ENCODE data around the gene CEP295NL. TPM values are rescaled to one million over a fixed set of nuclear protein-coding genes. Genes with fewer than 3 reads are reported as not detected.
"Not testable (repeated sequence)": the region's sequence is repeated elsewhere in the genome, so short reads cannot be mapped to it uniquely, and the experiment has no call there.

CEP295NL gene
- total RNA-seq, 4 donors from 2014 or later, result 0.78 to 6.6 (median 2.3) TPM

GRCh38 chr17:78913115-78913514 lies 10.1 kb upstream of the CEP295NL start:
- DNase-seq (ENCODE audit: extremely low spot score), result no peak
- no peaks in the 10 kb centered on the region for H3K9me3 ChIP-seq
- H3K27me3 ChIP-seq, result no peaks in the 10 kb centered on the region
- TF ChIP-seq CTCF (IDR thresholded peaks at IDR 0.05), result no peak
- no peak for TF ChIP-seq POLR2A (IDR thresholded peaks at IDR 0.05; ENCODE audit: low read depth)
- no peak for TF ChIP-seq EP300 (IDR thresholded peaks at IDR 0.05)
- no peak for TF ChIP-seq POLR2AphosphoS5 (IDR thresholded peaks at IDR 0.05)
- no peak overlapping the region for H3K4me3 ChIP-seq
- peaks cover 0 to 9% (median 2%) of the 10 kb centered on the region in 4 donors for H3K36me3 ChIP-seq
- WGBS, result 84% methylated on average over 10 of the region's 15 CpGs
- intact Hi-C loops (cut with DNase I), result no loop called here
- peaks cover 41 to 99% (median 97%) of the 10 kb centered on the region in 4 donors for H3K4me1 ChIP-seq
- peak overlapping the region in 2 of 4 donors; percentile 1 to 25 for H3K27ac ChIP-seq (replicated peaks in 1 of 4)

- no peak for TF ChIP-seq POLR2A (IDR thresholded peaks at IDR 0.05; ENCODE audit: low read depth)
- no peak for TF ChIP-seq CTCF (IDR thresholded peaks at IDR 0.05)
- no peak for TF ChIP-seq POLR2AphosphoS5 (IDR thresholded peaks at IDR 0.05)
- TF ChIP-seq EP300 (IDR thresholded peaks at IDR 0.05), result no peak
- Histone ChIP-seq H3K36me3 (peaks cover 0 to 9% (median 2%) of the 10 kb centered on the region in 4 donors), H3K4me3 (no peak overlapping the region), H3K27ac (replicated peaks in 1 of 4) (peak overlapping the region; percentile 11 to 25 (median 22)), H3K27me3 (no peaks in the 10 kb centered on the region), H3K9me3 (no peaks in the 10 kb centered on the region), H3K4me1 (peaks cover 34 to 98% (median 89%) of the 10 kb centered on the region in 4 donors)
- no peak for DNase-seq (ENCODE audit: extremely low spot score)
- WGBS, result 82% methylated on average over 8 of the region's 8 CpGs
- intact Hi-C loops (cut with DNase I), result no loop called here
Observed at GRCh38 chr17:78912082-78912481, 9.1 kb upstream of the CEP295NL start.

- Histone ChIP-seq H3K27ac (replicated peaks in 1 of 4) (peak overlapping the region in 3 of 4 donors; percentile 11 to 25 (median 23)), H3K4me1 (peaks cover 30 to 98% (median 84%) of the 10 kb centered on the region in 4 donors)
- intact Hi-C loops (cut with DNase I); H3K36me3 ChIP-seq; DNase-seq (ENCODE audit: extremely low spot score); H3K9me3 ChIP-seq; H3K27me3 ChIP-seq; H3K4me3 ChIP-seq: not testable (repeated sequence)
- 80% methylated on average over 7 of the region's 7 CpGs for WGBS
Observed at GRCh38 chr17:78911543-78911942, 8.5 kb upstream of the CEP295NL start.

- 69% methylated on average over 11 of the region's 11 CpGs for WGBS
Observed at GRCh38 chr17:78910497-78911284, 7.7 kb upstream of the CEP295NL start.

More at GRCh38 chr17:78910497-78911284, 7.7 kb upstream of the CEP295NL start:
- TF ChIP-seq CTCF (IDR thresholded peaks at IDR 0.05) (no peak), EP300 (IDR thresholded peaks at IDR 0.05) (no peak), POLR2A (IDR thresholded peaks at IDR 0.05; ENCODE audit: low read depth) (no peak), POLR2AphosphoS5 (IDR thresholded peaks at IDR 0.05) (no peak)
- Histone ChIP-seq H3K36me3 (peaks cover 0 to 9% (median 2%) of the 10 kb centered on the region in 4 donors), H3K4me3 (no peak overlapping the region), H3K9me3 (no peaks in the 10 kb centered on the region), H3K27ac (replicated peaks in 1 of 4) (peak overlapping the region; percentile 11 to 23 (median 18)), H3K4me1 (peaks cover 27 to 98% (median 80%) of the 10 kb centered on the region in 4 donors), H3K27me3 (no peaks in the 10 kb centered on the region)
- no peak for DNase-seq (ENCODE audit: extremely low spot score)
- intact Hi-C loops (cut with DNase I), result no loop called here

Measured in esophagus muscularis mucosa (tissue), 4 donors.